Mucosa of rectum (tissue), 2 donors: ENCODE data around the gene GRIK3.

Experiments used
- H3K27ac ChIP-seq, 2 donors: one replicate each; pipeline ENCODE4 v1.7.0; 2013; ENCODE audit warnings: inconsistent platforms in 2 of 2, low read depth in 2 of 2, low read length in 2 of 2
- H3K27me3 ChIP-seq, 2 donors: one replicate each; pipeline ENCODE4 v1.7.0; 2013; ENCODE audit warnings: low read length in 2 of 2; ENCODE audit not compliant: control insufficient read depth in 2 of 2, insufficient read depth in 2 of 2
- H3K36me3 ChIP-seq, 2 donors: one replicate each; pipeline ENCODE4 v1.7.0; 2013; ENCODE audit warnings: low read length in 2 of 2; ENCODE audit not compliant: control insufficient read depth in 2 of 2, insufficient read depth in 2 of 2
- H3K4me1 ChIP-seq, 2 donors: one replicate each; pipeline ENCODE4 v1.7.0; 2013; ENCODE audit warnings: low read length in 2 of 2, mild to moderate bottlenecking in 1 of 2; ENCODE audit not compliant: control insufficient read depth in 2 of 2, insufficient read depth in 2 of 2
- H3K4me3 ChIP-seq, 2 donors: one replicate each; pipeline ENCODE4 v1.7.0; 2013; ENCODE audit warnings: low read length in 2 of 2
- H3K9ac ChIP-seq, 2 donors: one replicate each; pipeline ENCODE4 v1.7.0; 2013; ENCODE audit warnings: low read length in 2 of 2, low read depth in 1 of 2, mild to moderate bottlenecking in 1 of 2
- H3K9me3 ChIP-seq, 2 donors: one replicate each; pipeline ENCODE4 v1.7.0; 2013; ENCODE audit warnings: low read length in 2 of 2; ENCODE audit not compliant: control insufficient read depth in 2 of 2
- donor health status: healthy.
- donor health status: Normal muscosa, but diverticular disease.

Gene GRIK3

GRCh38 chr1:36842448-36842847 lies 191.9 kb downstream of the GRIK3 start:
- no peak overlapping the region for H3K4me3 ChIP-seq
- peaks cover 0 to 3% of the 10 kb centered on the region in 2 donors for H3K27me3 ChIP-seq

DNA sequence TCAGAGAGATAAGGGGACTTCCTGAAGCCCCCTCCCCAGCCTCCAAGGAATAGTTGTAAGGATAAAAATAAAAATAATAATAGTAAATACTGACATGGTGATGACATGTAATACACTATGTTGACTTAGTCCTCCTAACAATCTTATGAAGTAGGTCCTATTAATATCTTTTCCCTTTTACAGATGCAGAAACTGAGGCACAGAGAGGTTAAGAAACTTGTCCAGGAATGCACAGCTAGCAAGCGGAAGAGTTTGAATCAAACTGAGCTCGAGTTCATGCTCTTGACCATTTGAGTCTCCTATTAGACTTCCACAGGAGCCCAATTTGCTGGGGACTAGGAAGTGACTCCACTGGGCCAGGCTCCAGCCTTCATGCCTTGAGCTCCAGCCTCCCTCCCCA lies 194.8 kb downstream of the GRIK3 start:
- Histone ChIP-seq H3K9ac (no peak overlapping the region), H3K9me3 (no peaks in the 10 kb centered on the region), H3K4me1 (no peaks in the 10 kb centered on the region), H3K27ac (no peak overlapping the region), H3K27me3 (peaks cover 0 to 4% of the 10 kb centered on the region in 2 donors), H3K36me3 (no peaks in the 10 kb centered on the region), H3K4me3 (no peak overlapping the region)

More at GRCh38 chr1:36842448-36842847, 191.9 kb downstream of the GRIK3 start:
- Histone ChIP-seq H3K9me3 (no peaks in the 10 kb centered on the region), H3K4me1 (no peaks in the 10 kb centered on the region), H3K27ac (no peak overlapping the region), H3K36me3 (no peaks in the 10 kb centered on the region), H3K9ac (no peak overlapping the region)

DNA sequence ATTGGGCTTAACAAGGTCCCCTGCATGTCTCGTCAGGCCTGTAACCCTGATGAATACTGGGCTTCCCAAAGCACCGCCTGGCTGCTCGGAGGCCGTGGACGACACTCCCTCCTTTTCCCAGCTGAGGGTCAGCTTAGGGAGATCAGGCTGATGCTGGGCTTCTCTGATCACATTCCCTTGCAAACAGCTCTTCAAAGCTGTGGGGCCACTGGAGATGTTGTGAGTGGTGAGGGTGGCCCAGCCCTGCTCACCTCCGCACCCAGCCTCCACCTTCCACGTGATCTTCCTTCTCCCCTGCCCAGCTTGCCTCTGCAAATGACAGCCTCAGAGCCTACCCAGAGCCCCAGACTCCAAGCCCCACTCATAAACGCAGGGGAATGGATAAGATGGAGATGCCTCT lies 195.4 kb downstream of the GRIK3 start:
- Histone ChIP-seq H3K36me3 (no peaks in the 10 kb centered on the region), H3K9ac (no peak overlapping the region), H3K4me1 (no peaks in the 10 kb centered on the region), H3K4me3 (no peak overlapping the region), H3K27ac (no peak overlapping the region), H3K9me3 (no peaks in the 10 kb centered on the region), H3K27me3 (peaks cover 0 to 6% of the 10 kb centered on the region in 2 donors)

- Histone ChIP-seq H3K9me3 (no peaks in the 10 kb centered on the region), H3K27ac (no peak overlapping the region), H3K4me1 (no peaks in the 10 kb centered on the region), H3K9ac (no peak overlapping the region), H3K36me3 (no peaks in the 10 kb centered on the region), H3K27me3 (peaks cover 0 to 6% of the 10 kb centered on the region in 2 donors), H3K4me3 (no peak overlapping the region)
Observed at GRCh38 chr1:36836916-36837315, 197.4 kb downstream of the GRIK3 start.

DNA sequence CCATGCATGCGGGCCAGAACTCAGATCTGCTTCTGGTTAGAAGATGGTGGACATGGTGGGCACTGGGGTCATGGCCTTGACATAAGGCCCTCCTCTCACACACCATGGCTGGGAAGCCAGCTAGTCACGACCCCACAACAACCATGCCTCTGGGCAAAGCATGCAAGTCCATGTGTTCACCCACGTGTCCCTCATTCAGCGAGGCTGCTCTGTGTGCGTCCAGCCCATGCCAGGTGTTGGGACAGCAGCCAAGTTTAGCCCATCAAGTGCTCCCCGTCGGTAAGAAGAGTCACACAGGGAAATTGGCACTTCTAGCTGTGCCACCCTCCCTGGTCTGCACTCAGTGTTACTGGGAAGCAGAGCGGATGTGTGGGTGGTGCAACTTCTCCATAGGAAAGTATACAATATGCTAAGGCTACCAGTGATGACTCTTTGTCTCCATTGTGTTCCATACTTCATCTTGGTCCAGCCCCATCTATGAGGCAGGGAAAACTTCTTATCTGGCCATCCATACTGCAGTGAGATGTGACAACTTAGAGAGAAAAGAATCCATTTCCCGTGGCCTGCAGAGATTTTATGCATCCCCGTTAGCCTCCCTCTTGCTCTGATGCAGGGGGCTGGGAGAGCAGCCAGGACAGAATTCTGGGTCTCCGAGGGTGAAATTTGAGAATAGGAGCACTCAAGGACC lies 198.0 kb downstream of the GRIK3 start:
- Histone ChIP-seq H3K9me3 (no peaks in the 10 kb centered on the region), H3K36me3 (no peaks in the 10 kb centered on the region), H3K9ac (no peak overlapping the region), H3K27ac (no peak overlapping the region), H3K4me1 (no peaks in the 10 kb centered on the region), H3K27me3 (peaks cover 0 to 6% of the 10 kb centered on the region in 2 donors), H3K4me3 (no peak overlapping the region)

- no peak overlapping the region for H3K27ac ChIP-seq
- H3K9ac ChIP-seq, result no peak overlapping the region
- no peaks in the 10 kb centered on the region for H3K9me3 ChIP-seq
- H3K4me3 ChIP-seq, result no peak overlapping the region
- H3K27me3 ChIP-seq, result peaks cover 0 to 6% of the 10 kb centered on the region in 2 donors
- no peaks in the 10 kb centered on the region for H3K36me3 ChIP-seq
- no peaks in the 10 kb centered on the region for H3K4me1 ChIP-seq
Observed at GRCh38 chr1:36835696-36836095, 198.6 kb downstream of the GRIK3 start.

GRCh38 chr1:36835017-36835695 lies 199.2 kb downstream of the GRIK3 start:
- no peak overlapping the region for H3K4me3 ChIP-seq
- H3K27ac ChIP-seq, result no peak overlapping the region
- no peak overlapping the region for H3K9ac ChIP-seq
- peaks cover 0 to 6% of the 10 kb centered on the region in 2 donors for H3K27me3 ChIP-seq
- H3K4me1 ChIP-seq, result no peaks in the 10 kb centered on the region
- H3K9me3 ChIP-seq, result no peaks in the 10 kb centered on the region
- H3K36me3 ChIP-seq, result no peaks in the 10 kb centered on the region

DNA sequence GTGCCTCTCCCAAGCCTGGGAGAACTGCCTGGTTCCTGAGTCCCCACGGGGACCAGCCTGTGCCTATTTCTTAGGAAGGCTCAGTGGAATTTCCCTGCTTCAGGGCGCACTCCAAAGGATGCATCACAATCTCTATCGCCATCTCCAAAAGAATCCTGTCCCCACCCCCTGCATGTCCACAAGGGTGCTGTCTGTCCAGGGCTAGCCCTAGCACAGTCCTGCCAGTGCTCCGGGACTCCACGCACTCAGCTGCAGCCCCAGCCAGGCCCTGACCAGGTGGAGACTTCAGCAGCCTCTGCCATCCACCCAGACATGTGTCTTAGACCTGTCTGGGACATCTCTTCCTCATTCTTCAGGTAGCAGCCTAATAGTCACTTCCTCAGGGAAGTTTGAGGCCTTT lies 199.7 kb downstream of the GRIK3 start:
- Histone ChIP-seq H3K9me3 (no peaks in the 10 kb centered on the region), H3K4me1 (no peaks in the 10 kb centered on the region), H3K27me3 (peaks cover 0 to 6% of the 10 kb centered on the region in 2 donors), H3K9ac (no peak overlapping the region), H3K36me3 (no peaks in the 10 kb centered on the region), H3K4me3 (no peak overlapping the region), H3K27ac (no peak overlapping the region)

DNA sequence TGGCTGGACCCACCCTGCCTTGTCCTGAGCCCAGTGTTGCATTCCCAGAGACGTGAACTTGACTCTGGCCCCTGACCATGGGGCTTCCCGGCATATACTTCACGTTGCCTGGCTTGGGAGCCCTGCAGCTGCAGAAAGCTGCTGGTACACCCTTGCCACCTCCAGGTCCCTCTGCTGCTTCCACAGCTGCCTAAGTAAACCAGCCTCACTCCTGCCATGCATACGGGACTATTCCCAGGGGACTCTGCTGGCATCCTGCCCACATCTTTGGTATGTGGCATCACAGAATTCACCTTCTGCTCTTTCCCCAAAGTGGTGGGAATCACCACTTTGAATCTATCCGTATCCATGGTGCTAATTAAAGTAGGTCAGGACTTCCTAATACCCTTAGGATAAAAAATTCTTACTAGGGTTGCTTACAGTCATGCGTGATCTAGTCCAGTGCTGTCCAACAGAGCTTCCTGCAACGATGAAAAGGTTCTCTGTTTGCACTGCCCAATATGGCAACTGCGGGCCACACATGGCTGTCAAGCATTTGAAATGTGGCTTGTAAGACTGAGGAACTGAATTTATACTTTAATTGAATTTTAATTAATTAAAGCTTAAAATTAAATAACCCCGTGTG lies 203.0 kb downstream of the GRIK3 start:
- no peak overlapping the region for H3K4me3 ChIP-seq

DNA sequence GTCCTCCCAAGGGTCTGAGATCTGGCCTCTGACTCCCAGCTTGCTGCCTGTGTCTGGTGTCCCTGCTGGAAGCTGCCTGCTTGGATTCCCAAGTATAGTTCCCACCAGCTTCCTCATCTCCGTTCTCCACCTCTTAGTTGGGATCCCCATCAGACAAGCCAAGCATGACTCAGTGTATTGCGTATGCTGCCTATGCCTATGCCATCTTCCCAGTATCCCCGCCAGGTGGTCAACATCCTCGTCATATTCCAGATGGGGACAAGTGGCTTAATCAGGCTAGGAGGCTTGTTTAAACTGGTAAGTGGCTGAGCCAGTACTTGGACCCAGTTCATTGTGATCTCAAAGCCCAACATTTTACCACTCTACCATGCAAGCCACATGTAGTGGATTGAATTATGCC lies 204.4 kb downstream of the GRIK3 start:
- Histone ChIP-seq H3K27me3 (peaks cover 0 to 5% of the 10 kb centered on the region in 2 donors), H3K27ac (no peak overlapping the region)

More for the DNA sequence above, 203.0 kb downstream of the GRIK3 start:
- Histone ChIP-seq H3K36me3 (no peaks in the 10 kb centered on the region), H3K27ac (no peak overlapping the region), H3K27me3 (peaks cover 0 to 5% of the 10 kb centered on the region in 2 donors), H3K9me3 (no peaks in the 10 kb centered on the region), H3K9ac (no peak overlapping the region), H3K4me1 (no peaks in the 10 kb centered on the region)

More for the DNA sequence above, 204.4 kb downstream of the GRIK3 start:
- no peak overlapping the region for H3K4me3 ChIP-seq
- H3K4me1 ChIP-seq, result no peaks in the 10 kb centered on the region
- H3K36me3 ChIP-seq, result no peaks in the 10 kb centered on the region
- no peak overlapping the region for H3K9ac ChIP-seq
- no peaks in the 10 kb centered on the region for H3K9me3 ChIP-seq
